GM12875 (cell line): ENCODE data around the gene WWTR1.

Source experiments
- H3K4me3 ChIP-seq: one replicate; pipeline ENCODE4 v1.5.1; 2011; ENCODE audit warnings: low read depth, low read length, control low read depth
- TF ChIP-seq, protein P1 (sequence below): IDR thresholded peaks from 2 replicates; pipeline ENCODE4 v1.5.1; 2011; ENCODE audit warnings: low read depth, mild to moderate bottlenecking, control low read depth, inconsistent platforms, low read length, moderate library complexity, borderline replicate concordance; ENCODE audit not compliant: insufficient read depth

WWTR1 gene

GRCh38 chr3:149655826-149656574 is 1.8 kb downstream of the WWTR1 start:
- TF ChIP-seq, protein P1, sequence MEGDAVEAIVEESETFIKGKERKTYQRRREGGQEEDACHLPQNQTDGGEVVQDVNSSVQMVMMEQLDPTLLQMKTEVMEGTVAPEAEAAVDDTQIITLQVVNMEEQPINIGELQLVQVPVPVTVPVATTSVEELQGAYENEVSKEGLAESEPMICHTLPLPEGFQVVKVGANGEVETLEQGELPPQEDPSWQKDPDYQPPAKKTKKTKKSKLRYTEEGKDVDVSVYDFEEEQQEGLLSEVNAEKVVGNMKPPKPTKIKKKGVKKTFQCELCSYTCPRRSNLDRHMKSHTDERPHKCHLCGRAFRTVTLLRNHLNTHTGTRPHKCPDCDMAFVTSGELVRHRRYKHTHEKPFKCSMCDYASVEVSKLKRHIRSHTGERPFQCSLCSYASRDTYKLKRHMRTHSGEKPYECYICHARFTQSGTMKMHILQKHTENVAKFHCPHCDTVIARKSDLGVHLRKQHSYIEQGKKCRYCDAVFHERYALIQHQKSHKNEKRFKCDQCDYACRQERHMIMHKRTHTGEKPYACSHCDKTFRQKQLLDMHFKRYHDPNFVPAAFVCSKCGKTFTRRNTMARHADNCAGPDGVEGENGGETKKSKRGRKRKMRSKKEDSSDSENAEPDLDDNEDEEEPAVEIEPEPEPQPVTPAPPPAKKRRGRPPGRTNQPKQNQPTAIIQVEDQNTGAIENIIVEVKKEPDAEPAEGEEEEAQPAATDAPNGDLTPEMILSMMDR: no peak
- no peak overlapping the region for H3K4me3 ChIP-seq

GRCh38 chr3:149654188-149654601 is 3.6 kb downstream of the WWTR1 start:
- H3K4me3 ChIP-seq: no peak overlapping the region
- TF ChIP-seq, protein P1: no peak

- no peak overlapping the region for H3K4me3 ChIP-seq
- TF ChIP-seq, protein P1: no peak
Measured at GRCh38 chr3:149653564-149653963, 4.3 kb downstream of the WWTR1 start.

DNA sequence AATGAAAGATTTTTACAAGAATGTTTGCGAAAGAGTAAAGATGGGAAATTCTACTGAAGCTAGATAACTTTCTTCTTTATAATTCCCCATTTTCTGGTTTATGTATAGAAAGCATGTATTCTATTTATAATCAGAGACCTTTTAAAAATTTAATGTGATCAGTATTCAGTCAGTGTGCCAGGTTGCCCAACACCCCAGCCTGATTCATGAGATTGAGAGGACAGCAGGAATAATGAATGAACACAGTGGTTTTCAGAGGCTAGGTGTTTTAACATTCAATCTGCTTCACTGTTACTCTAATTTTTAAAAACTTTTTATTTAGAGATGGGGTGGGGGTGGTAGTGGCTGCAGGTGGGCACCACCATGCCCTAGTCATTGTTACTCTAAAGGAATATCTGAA is 4.7 kb downstream of the WWTR1 start:
- TF ChIP-seq, protein P1: no peak
- no peak overlapping the region for H3K4me3 ChIP-seq

DNA sequence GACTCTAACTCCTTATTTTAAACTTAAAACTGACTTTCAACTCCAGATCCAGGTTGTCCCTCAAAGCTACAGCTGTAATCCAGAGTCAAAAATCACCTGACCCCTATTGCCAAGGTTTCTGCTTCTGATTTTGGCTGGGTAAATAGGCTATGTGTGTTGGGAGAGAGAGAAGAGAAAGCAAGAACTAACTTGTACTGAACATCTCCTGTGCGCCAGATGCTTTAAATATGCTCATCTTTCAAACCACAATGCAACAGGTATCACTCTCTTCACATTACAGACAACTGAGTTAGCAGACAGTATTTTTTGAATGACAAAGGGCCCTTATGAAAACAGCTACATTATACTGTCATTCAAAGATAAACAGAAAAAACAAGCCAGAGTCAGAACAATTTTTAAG is 7.0 kb downstream of the WWTR1 start:
- TF ChIP-seq, protein P1: no peak
- H3K4me3 ChIP-seq: no peak overlapping the region

- TF ChIP-seq, protein P1: no peak
Measured at GRCh38 chr3:149648525-149648924, 9.3 kb downstream of the WWTR1 start.

DNA sequence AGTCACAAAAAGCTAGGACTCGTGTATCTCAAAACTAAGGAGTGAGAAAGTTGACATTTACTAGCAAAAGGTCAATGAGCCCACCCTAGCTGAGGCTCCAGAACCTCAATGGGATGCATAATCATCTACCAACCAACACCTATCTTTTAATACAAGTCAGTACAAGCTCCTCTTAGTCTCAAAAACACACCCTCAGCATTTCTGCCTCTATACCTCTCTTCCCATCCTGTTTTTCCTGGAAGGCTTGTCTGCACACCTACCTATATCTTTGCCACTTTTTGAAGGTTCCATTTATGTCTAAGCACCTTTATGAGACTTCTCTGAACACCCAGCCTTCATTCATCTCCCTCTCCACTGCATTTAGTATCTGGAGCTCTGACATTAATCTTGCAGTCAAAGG is 10.0 kb downstream of the WWTR1 start:
- no peak overlapping the region for H3K4me3 ChIP-seq
- TF ChIP-seq, protein P1: no peak

More at GRCh38 chr3:149648525-149648924, 9.3 kb downstream of the WWTR1 start:
- no peak overlapping the region for H3K4me3 ChIP-seq
